ENCODE results near the gene INPPL1. TPM values are rescaled to one million over a fixed set of nuclear protein-coding genes. Genes with fewer than 3 reads are reported as not detected.
"Not testable (repeated sequence)": the region's sequence is repeated elsewhere in the genome, so short reads cannot be mapped to it uniquely, and the experiment has no call there.

INPPL1 gene
- total RNA-seq, 4 donors from 2014 or later, result 31.0 to 102 (median 63.1) TPM

- H3K36me3 ChIP-seq, result no peaks in the 10 kb centered on the region
- no peaks in the 10 kb centered on the region for H3K4me1 ChIP-seq
- H3K9me3 ChIP-seq, result no peaks in the 10 kb centered on the region
- H3K27ac ChIP-seq, result no peak overlapping the region
- peak in 1 of 2 donors; percentile 20 for DNase-seq (ENCODE audit: low spot score in 2 of 2)
- no peak overlapping the region for H3K4me3 ChIP-seq
- 98% methylated on average over 6 of the region's 6 CpGs for WGBS
- H3K27me3 ChIP-seq, result no peaks in the 10 kb centered on the region
- TF ChIP-seq CTCF (IDR thresholded peaks at IDR 0.05), result no peak
- no peak for TF ChIP-seq EP300 (IDR thresholded peaks at IDR 0.05)
- no peak for TF ChIP-seq POLR2A (IDR thresholded peaks at IDR 0.05)
- TF ChIP-seq POLR2AphosphoS5 (IDR thresholded peaks at IDR 0.05), result no peak
Observed at GRCh38 chr11:72202571-72202970, 22.0 kb upstream of the INPPL1 start.

GRCh38 chr11:72203163-72203562 lies 21.4 kb upstream of the INPPL1 start:
- H3K9me3 ChIP-seq, result no peaks in the 10 kb centered on the region
- no peaks in the 10 kb centered on the region for H3K4me1 ChIP-seq
- no peaks in the 10 kb centered on the region for H3K27me3 ChIP-seq
- TF ChIP-seq EP300 (IDR thresholded peaks at IDR 0.05) (no peak), POLR2A (IDR thresholded peaks at IDR 0.05) (no peak), POLR2AphosphoS5 (IDR thresholded peaks at IDR 0.05) (no peak), CTCF (IDR thresholded peaks at IDR 0.05) (no peak)
- H3K4me3 ChIP-seq, result no peak overlapping the region
- DNase-seq (ENCODE audit: low spot score in 2 of 2), result peak in 1 of 2 donors; percentile 9
- no peaks in the 10 kb centered on the region for H3K36me3 ChIP-seq
- H3K27ac ChIP-seq, result no peak overlapping the region
- 82% methylated on average over 2 of the region's 2 CpGs for WGBS

GRCh38 chr11:72204886-72205285 lies 19.7 kb upstream of the INPPL1 start:
- Histone ChIP-seq H3K27ac (no peak overlapping the region), H3K4me1 (no peaks in the 10 kb centered on the region), H3K4me3 (no peak overlapping the region), H3K36me3 (no peaks in the 10 kb centered on the region), H3K27me3 (no peaks in the 10 kb centered on the region), H3K9me3 (no peaks in the 10 kb centered on the region)
- no peak for DNase-seq (ENCODE audit: low spot score in 2 of 2)
- no peak for TF ChIP-seq POLR2AphosphoS5 (IDR thresholded peaks at IDR 0.05)

GRCh38 chr11:72206794-72207193 lies 17.8 kb upstream of the INPPL1 start:
- H3K4me3 ChIP-seq, H3K36me3 ChIP-seq, H3K4me1 ChIP-seq, H3K27me3 ChIP-seq, H3K27ac ChIP-seq, H3K9me3 ChIP-seq: not testable (repeated sequence)
- peak in 1 of 2 donors; percentile 26 for DNase-seq (ENCODE audit: low spot score in 2 of 2)
- 90% methylated on average over 2 of the region's 2 CpGs for WGBS

GRCh38 chr11:72208281-72208680 lies 16.3 kb upstream of the INPPL1 start:
- Histone ChIP-seq H3K4me1 (no peaks in the 10 kb centered on the region), H3K36me3 (no peaks in the 10 kb centered on the region), H3K9me3 (no peaks in the 10 kb centered on the region), H3K27ac (no peak overlapping the region), H3K4me3 (no peak overlapping the region), H3K27me3 (no peaks in the 10 kb centered on the region)
- WGBS, result 77% methylated on average over 3 of the region's 3 CpGs
- DNase-seq (ENCODE audit: low spot score in 2 of 2), result peak in 1 of 2 donors; percentile 11
- TF ChIP-seq EP300 (IDR thresholded peaks at IDR 0.05) (no peak), POLR2A (IDR thresholded peaks at IDR 0.05) (no peak), CTCF (IDR thresholded peaks at IDR 0.05) (no peak), POLR2AphosphoS5 (IDR thresholded peaks at IDR 0.05) (no peak)

- no peak overlapping the region for H3K27ac ChIP-seq
- peak in 1 of 2 donors; percentile 28 for DNase-seq (ENCODE audit: low spot score in 2 of 2)
- H3K4me3 ChIP-seq, result no peak overlapping the region
- no peaks in the 10 kb centered on the region for H3K4me1 ChIP-seq
- no peaks in the 10 kb centered on the region for H3K9me3 ChIP-seq
- TF ChIP-seq EP300 (IDR thresholded peaks at IDR 0.05) (no peak), POLR2AphosphoS5 (IDR thresholded peaks at IDR 0.05) (no peak), POLR2A (IDR thresholded peaks at IDR 0.05) (no peak), CTCF (IDR thresholded peaks at IDR 0.05) (no peak)
- H3K36me3 ChIP-seq, result no peaks in the 10 kb centered on the region
- WGBS, result 68% methylated on average over 4 of the region's 4 CpGs
- no peaks in the 10 kb centered on the region for H3K27me3 ChIP-seq
Observed at GRCh38 chr11:72209101-72209500, 15.5 kb upstream of the INPPL1 start.

Data from suprapubic skin (tissue), 4 donors.